GM23338 (cell line): ENCODE data around the gene ZNF775. TPM values are rescaled to one million over a fixed set of nuclear protein-coding genes. Genes with fewer than 3 reads are reported as not detected.
A peak's percentile ranks its signal among the peaks of the same experiment; 100 is the strongest.

Experiments
- ATAC-seq: fragments of 200-7000 bp; cut with Tn5 transposase; 3 replicates; pipeline ENCODE4 v1.9.1; 2020
- DNase-seq: peaks from one replicate; pipeline ENCODE4 v3.0.0-alpha.2; 2015; ENCODE audit warnings: low spot score
- H2AFZ ChIP-seq: fragments of 200-600 bp; sonication (generic); 2 replicates; pipeline ENCODE4 v1.8.0; 2016; ENCODE audit warnings: antibody characterized with exemption, mild to moderate bottlenecking, moderate library complexity
- H3F3A ChIP-seq: fragments of 200-600 bp; sonication (generic); replicated peaks from 2 replicates; pipeline ENCODE4 v1.8.0; 2017; ENCODE audit warnings: antibody characterized with exemption, mixed run types, low read depth
- H3K27ac ChIP-seq: fragments of 200-600 bp; sonication (generic); 2 replicates; pipeline ENCODE4 v1.6.1; 2016; ENCODE audit warnings: low read depth
- H3K27me3 ChIP-seq: fragments of 200-600 bp; sonication (generic); 2 replicates; pipeline ENCODE4 v1.8.0; 2016; ENCODE audit warnings: mild to moderate bottlenecking, mixed run types, moderate library complexity; ENCODE audit not compliant: insufficient read depth
- H3K36me3 ChIP-seq: fragments of 200-600 bp; sonication (generic); 2 replicates; pipeline ENCODE4 v1.8.0; 2016; ENCODE audit warnings: mild to moderate bottlenecking; ENCODE audit not compliant: insufficient read depth
- H3K4me1 ChIP-seq: fragments of 200-600 bp; sonication (generic); 2 replicates; pipeline ENCODE4 v1.8.0; 2016; ENCODE audit warnings: mild to moderate bottlenecking, moderate library complexity; ENCODE audit not compliant: insufficient read depth
- H3K4me2 ChIP-seq: fragments of 200-600 bp; sonication (generic); 2 replicates; pipeline ENCODE4 v1.7.1; 2017; ENCODE audit warnings: mixed run types
- H3K4me3 ChIP-seq: fragments of 200-600 bp; sonication (generic); 2 replicates; pipeline ENCODE4 v1.6.1; 2016; ENCODE audit warnings: mixed run types
- H3K79me2 ChIP-seq: fragments of 200-600 bp; sonication (generic); replicated peaks from 2 replicates; pipeline ENCODE4 v1.8.0; 2017; ENCODE audit warnings: mild to moderate bottlenecking; ENCODE audit not compliant: insufficient read depth
- H3K9me2 ChIP-seq: fragments of 200-600 bp; sonication (generic); 2 replicates; pipeline ENCODE4 v1.8.0; 2017; ENCODE audit not compliant: insufficient read depth
- H4K20me1 ChIP-seq: fragments of 200-600 bp; sonication (generic); replicated peaks from 2 replicates; pipeline ENCODE4 v1.8.0; 2017; ENCODE audit warnings: mild to moderate bottlenecking; ENCODE audit not compliant: insufficient read depth
- H3K27ac Mint-ChIP-seq: 2 replicates; pipeline ENCODE4 v1.8.0; 2020; ENCODE audit warnings: inconsistent platforms, mild to moderate bottlenecking, moderate library complexity, mixed read lengths
- H3K27me3 Mint-ChIP-seq: 3 replicates; pipeline ENCODE4 v1.8.0; 2022; ENCODE audit warnings: low read depth, mild to moderate bottlenecking, moderate library complexity, mixed read lengths, inconsistent platforms; ENCODE audit not compliant: insufficient read depth, poor library complexity
- H3K36me3 Mint-ChIP-seq: 3 replicates; pipeline ENCODE4 v1.8.0; 2021; ENCODE audit warnings: low read depth, mild to moderate bottlenecking, inconsistent platforms, moderate library complexity, mixed read lengths
- H3K4me1 Mint-ChIP-seq: 3 replicates; pipeline ENCODE4 v1.8.0; 2020; ENCODE audit warnings: mild to moderate bottlenecking, inconsistent platforms, mixed read lengths
- H3K4me3 Mint-ChIP-seq: 3 replicates; pipeline ENCODE4 v1.8.0; 2021; ENCODE audit warnings: moderate library complexity, mild to moderate bottlenecking, inconsistent platforms, mixed read lengths
- H3K9me3 Mint-ChIP-seq: 3 replicates; pipeline ENCODE4 v1.8.0; 2020; ENCODE audit warnings: moderate library complexity, mild to moderate bottlenecking, inconsistent platforms, mixed read lengths
- CTCF ChIP-seq, 2 experiments: fragments of 200-600 bp in 1 of 2; sonication (generic) in 1 of 2; conservative IDR thresholded peaks; 2 replicates each; pipeline versions ENCODE4 v1.5.1 to v1.6.1; 2016 to 2017; ENCODE audit warnings: antibody characterized with exemption in 2 of 2, low read depth in 2 of 2, mild to moderate bottlenecking in 2 of 2, moderate library complexity in 1 of 2
- EZH2 ChIP-seq: fragments of 200-600 bp; sonication (generic); IDR thresholded peaks from one replicate; pipeline ENCODE4 v1.8.0; 2017; ENCODE audit warnings: antibody characterized with exemption, mild to moderate bottlenecking, low read depth; ENCODE audit not compliant: unreplicated experiment
- EZH2phosphoT487 ChIP-seq: fragments of 200-600 bp; sonication (generic); IDR thresholded peaks from one replicate; pipeline ENCODE4 v1.8.1; 2018; ENCODE audit warnings: antibody characterized with exemption; ENCODE audit not compliant: unreplicated experiment
- JUNB ChIP-seq: IDR thresholded peaks from one replicate; pipeline ENCODE4 v1.6.1; 2016; ENCODE audit warnings: antibody characterized with exemption; ENCODE audit not compliant: unreplicated experiment
- NANOG ChIP-seq: IDR thresholded peaks from 2 replicates; pipeline ENCODE4 v1.6.1; 2016; ENCODE audit warnings: antibody characterized with exemption, borderline replicate concordance
- STAT1 ChIP-seq: IDR thresholded peaks from one replicate; pipeline ENCODE4 v1.6.1; 2016; ENCODE audit warnings: antibody characterized with exemption; ENCODE audit not compliant: unreplicated experiment
- ZNF331 ChIP-seq: fragments of 250-450 bp; sonication (Bioruptor Pico); IDR thresholded peaks from 2 replicates; pipeline ENCODE4 v1.5.0; 2020; ENCODE audit warnings: low read depth, mild to moderate bottlenecking, moderate library complexity
- polyA plus RNA-seq: library from polyadenylated mRNA; unstranded; fragments of >200 nt; fragmentation: Nextera tagmentation; extraction: Ambion mirVana; gene quantifications from 2 replicates; pipeline ENCODE4 v1.2.1, GENCODE V29; 2016
- total RNA-seq: library from RNA; depleted of rRNA; stranded (reverse); fragments of >200 nt; shearing (Covaris generic); gene quantifications from 2 replicates; pipeline ENCODE4 v1.2.3, GENCODE V29; 2014
- TF ChIP-seq, protein P1 (sequence below): IDR thresholded peaks from one replicate; pipeline ENCODE4 v1.6.1; 2018; ENCODE audit warnings: antibody characterized with exemption; ENCODE audit not compliant: unreplicated experiment
- TF ChIP-seq, protein P2 (sequence below): IDR thresholded peaks from 2 replicates; pipeline ENCODE4 v1.6.1; 2016; ENCODE audit warnings: antibody characterized with exemption
- TF ChIP-seq, protein P3 (sequence below): fragments of 250-450 bp; sonication (Bioruptor Pico); IDR thresholded peaks from 2 replicates; pipeline ENCODE4 v1.5.0; 2020; ENCODE audit warnings: mild to moderate bottlenecking, moderate library complexity

Gene ZNF775
- total and polyA plus RNA-seq, 2 experiments from 2014 or later, result 4.5 to 38.2 TPM

DNA sequence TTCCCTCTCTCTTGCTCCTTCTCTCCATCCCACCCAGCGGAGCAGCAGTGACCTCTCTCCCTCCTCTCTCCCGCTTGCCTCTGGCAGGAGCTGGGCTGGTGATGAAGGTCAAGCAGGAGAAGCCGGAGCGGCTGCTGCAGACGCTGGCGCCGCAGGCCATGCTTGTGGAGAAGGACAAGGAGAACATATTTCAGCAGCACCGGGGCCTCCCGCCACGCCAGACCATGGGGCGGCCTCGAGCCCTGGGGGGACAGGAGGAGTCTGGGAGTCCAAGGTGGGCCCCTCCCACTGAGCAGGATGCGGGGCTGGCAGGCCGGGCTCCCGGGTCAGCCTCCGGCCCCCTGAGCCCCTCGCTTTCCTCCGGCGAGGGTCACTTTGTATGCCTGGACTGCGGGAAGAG, 17.3 kb downstream of the ZNF775 start:
- H3K36me3 ChIP-seq, result peaks cover 4% of the 10 kb centered on the region; the same call in 1 of the 2 replicates
- peaks cover 64% of the 10 kb centered on the region for H3K4me1 ChIP-seq
- Mint-ChIP-seq H3K36me3 (peaks cover 49% of the 10 kb centered on the region), H3K4me3 (no peak overlapping the region; the same call in 2 of the 3 replicates), H3K27me3 (peaks cover 11% of the 10 kb centered on the region), H3K4me1 (peaks cover 69% of the 10 kb centered on the region), H3K27ac (peak overlapping the region; percentile 76), H3K9me3 (no peaks in the 10 kb centered on the region; the same call in 2 of the 3 replicates)
- H3K9me2 ChIP-seq, result no peaks in the 10 kb centered on the region
- H3K4me3 ChIP-seq, result no peak overlapping the region
- H2AFZ ChIP-seq, result no peak overlapping the region
- TF ChIP-seq EZH2phosphoT487, result no peak
- TF ChIP-seq JUNB, result no peak
- TF ChIP-seq, protein P1, sequence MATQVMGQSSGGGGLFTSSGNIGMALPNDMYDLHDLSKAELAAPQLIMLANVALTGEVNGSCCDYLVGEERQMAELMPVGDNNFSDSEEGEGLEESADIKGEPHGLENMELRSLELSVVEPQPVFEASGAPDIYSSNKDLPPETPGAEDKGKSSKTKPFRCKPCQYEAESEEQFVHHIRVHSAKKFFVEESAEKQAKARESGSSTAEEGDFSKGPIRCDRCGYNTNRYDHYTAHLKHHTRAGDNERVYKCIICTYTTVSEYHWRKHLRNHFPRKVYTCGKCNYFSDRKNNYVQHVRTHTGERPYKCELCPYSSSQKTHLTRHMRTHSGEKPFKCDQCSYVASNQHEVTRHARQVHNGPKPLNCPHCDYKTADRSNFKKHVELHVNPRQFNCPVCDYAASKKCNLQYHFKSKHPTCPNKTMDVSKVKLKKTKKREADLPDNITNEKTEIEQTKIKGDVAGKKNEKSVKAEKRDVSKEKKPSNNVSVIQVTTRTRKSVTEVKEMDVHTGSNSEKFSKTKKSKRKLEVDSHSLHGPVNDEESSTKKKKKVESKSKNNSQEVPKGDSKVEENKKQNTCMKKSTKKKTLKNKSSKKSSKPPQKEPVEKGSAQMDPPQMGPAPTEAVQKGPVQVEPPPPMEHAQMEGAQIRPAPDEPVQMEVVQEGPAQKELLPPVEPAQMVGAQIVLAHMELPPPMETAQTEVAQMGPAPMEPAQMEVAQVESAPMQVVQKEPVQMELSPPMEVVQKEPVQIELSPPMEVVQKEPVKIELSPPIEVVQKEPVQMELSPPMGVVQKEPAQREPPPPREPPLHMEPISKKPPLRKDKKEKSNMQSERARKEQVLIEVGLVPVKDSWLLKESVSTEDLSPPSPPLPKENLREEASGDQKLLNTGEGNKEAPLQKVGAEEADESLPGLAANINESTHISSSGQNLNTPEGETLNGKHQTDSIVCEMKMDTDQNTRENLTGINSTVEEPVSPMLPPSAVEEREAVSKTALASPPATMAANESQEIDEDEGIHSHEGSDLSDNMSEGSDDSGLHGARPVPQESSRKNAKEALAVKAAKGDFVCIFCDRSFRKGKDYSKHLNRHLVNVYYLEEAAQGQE, result no peak
- TF ChIP-seq, protein P2, sequence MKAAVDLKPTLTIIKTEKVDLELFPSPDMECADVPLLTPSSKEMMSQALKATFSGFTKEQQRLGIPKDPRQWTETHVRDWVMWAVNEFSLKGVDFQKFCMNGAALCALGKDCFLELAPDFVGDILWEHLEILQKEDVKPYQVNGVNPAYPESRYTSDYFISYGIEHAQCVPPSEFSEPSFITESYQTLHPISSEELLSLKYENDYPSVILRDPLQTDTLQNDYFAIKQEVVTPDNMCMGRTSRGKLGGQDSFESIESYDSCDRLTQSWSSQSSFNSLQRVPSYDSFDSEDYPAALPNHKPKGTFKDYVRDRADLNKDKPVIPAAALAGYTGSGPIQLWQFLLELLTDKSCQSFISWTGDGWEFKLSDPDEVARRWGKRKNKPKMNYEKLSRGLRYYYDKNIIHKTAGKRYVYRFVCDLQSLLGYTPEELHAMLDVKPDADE, result no peak
- TF ChIP-seq NANOG, result no peak
- no peak for TF ChIP-seq STAT1
- TF ChIP-seq ZNF331 (CRISPR knock-in tag), result no peak
- TF ChIP-seq, protein P3, sequence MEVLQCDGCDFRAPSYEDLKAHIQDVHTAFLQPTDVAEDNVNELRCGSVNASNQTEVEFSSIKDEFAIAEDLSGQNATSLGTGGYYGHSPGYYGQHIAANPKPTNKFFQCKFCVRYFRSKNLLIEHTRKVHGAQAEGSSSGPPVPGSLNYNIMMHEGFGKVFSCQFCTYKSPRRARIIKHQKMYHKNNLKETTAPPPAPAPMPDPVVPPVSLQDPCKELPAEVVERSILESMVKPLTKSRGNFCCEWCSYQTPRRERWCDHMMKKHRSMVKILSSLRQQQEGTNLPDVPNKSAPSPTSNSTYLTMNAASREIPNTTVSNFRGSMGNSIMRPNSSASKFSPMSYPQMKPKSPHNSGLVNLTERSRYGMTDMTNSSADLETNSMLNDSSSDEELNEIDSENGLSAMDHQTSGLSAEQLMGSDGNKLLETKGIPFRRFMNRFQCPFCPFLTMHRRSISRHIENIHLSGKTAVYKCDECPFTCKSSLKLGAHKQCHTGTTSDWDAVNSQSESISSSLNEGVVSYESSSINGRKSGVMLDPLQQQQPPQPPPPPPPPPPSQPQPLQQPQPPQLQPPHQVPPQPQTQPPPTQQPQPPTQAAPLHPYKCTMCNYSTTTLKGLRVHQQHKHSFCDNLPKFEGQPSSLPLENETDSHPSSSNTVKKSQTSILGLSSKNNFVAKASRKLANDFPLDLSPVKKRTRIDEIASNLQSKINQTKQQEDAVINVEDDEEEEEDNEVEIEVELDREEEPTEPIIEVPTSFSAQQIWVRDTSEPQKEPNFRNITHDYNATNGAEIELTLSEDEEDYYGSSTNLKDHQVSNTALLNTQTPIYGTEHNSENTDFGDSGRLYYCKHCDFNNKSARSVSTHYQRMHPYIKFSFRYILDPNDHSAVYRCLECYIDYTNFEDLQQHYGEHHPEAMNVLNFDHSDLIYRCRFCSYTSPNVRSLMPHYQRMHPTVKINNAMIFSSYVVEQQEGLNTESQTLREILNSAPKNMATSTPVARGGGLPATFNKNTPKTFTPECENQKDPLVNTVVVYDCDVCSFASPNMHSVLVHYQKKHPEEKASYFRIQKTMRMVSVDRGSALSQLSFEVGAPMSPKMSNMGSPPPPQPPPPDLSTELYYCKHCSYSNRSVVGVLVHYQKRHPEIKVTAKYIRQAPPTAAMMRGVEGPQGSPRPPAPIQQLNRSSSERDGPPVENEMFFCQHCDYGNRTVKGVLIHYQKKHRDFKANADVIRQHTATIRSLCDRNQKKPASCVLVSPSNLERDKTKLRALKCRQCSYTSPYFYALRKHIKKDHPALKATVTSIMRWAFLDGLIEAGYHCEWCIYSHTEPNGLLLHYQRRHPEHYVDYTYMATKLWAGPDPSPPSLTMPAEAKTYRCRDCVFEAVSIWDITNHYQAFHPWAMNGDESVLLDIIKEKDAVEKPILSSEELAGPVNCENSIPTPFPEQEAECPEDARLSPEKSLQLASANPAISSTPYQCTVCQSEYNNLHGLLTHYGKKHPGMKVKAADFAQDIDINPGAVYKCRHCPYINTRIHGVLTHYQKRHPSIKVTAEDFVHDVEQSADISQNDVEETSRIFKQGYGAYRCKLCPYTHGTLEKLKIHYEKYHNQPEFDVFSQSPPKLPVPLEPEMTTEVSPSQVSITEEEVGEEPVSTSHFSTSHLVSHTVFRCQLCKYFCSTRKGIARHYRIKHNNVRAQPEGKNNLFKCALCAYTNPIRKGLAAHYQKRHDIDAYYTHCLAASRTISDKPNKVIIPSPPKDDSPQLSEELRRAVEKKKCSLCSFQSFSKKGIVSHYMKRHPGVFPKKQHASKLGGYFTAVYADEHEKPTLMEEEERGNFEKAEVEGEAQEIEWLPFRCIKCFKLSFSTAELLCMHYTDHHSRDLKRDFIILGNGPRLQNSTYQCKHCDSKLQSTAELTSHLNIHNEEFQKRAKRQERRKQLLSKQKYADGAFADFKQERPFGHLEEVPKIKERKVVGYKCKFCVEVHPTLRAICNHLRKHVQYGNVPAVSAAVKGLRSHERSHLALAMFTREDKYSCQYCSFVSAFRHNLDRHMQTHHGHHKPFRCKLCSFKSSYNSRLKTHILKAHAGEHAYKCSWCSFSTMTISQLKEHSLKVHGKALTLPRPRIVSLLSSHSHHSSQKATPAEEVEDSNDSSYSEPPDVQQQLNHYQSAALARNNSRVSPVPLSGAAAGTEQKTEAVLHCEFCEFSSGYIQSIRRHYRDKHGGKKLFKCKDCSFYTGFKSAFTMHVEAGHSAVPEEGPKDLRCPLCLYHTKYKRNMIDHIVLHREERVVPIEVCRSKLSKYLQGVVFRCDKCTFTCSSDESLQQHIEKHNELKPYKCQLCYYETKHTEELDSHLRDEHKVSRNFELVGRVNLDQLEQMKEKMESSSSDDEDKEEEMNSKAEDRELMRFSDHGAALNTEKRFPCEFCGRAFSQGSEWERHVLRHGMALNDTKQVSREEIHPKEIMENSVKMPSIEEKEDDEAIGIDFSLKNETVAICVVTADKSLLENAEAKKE (CRISPR knock-in tag), result no peak
- TF ChIP-seq EZH2, result no peak
- TF ChIP-seq CTCF (conservative IDR thresholded peaks at IDR 0.05; ENCODE audit: low read depth in 2 of 2), result no peak
- 0 out of 2 replicates have a peak overlapping the region, but pooled peaks have one; percentile 7 for H3K27ac ChIP-seq
- peaks cover 23% of the 10 kb centered on the region for H3K79me2 ChIP-seq
- peaks cover 34% of the 10 kb centered on the region for H3F3A ChIP-seq
- no peak overlapping the region for H3K4me2 ChIP-seq
- no peaks in the 10 kb centered on the region for H3K27me3 ChIP-seq
- DNase-seq (no peak), ATAC-seq (no peak)
- H4K20me1 ChIP-seq, result no peaks in the 10 kb centered on the region
